Heart right ventricle (tissue), 16 donors: ENCODE measurements around the gene ZMIZ1. TPM values are rescaled to one million over a fixed set of nuclear protein-coding genes. Genes with fewer than 3 reads are reported as not detected.

Experiments
- ATAC-seq, 8 donors: fragments of 200-7000 bp; cut with Tn5 transposase; one replicate each; pipeline ENCODE4 v1.9.1; 2020; ENCODE audit warnings: mild to moderate bottlenecking in 8 of 8, moderate library complexity in 8 of 8, moderate number of reproducible peaks in 1 of 8
- DNase-seq, 2 donors: peaks; one replicate each; pipeline ENCODE4 v3.0.0-alpha.2; 2020
- H3K27ac ChIP-seq, 10 donors: fragments of 200-600 bp; sonication (generic) in 2 of 10; one replicate each; pipeline versions ENCODE4 v1.5.0 to v1.8.0; 2020 to 2022; ENCODE audit warnings: mild to moderate bottlenecking in 3 of 10
- H3K27me3 ChIP-seq, 7 donors: fragments of 200-600 bp; one replicate each; pipeline ENCODE4 v1.8.0; 2021 to 2022; ENCODE audit warnings: mild to moderate bottlenecking in 2 of 7
- H3K36me3 ChIP-seq, 9 donors: fragments of 200-600 bp; sonication (generic) in 1 of 9; one replicate each; pipeline versions ENCODE4 v1.5.0 to v1.8.0; 2020 to 2022; ENCODE audit warnings: mild to moderate bottlenecking in 2 of 9
- H3K4me1 ChIP-seq, 9 donors: fragments of 200-600 bp; sonication (generic) in 1 of 9; one replicate each; pipeline versions ENCODE4 v1.5.0 to v1.8.0; 2020 to 2022; ENCODE audit warnings: mild to moderate bottlenecking in 4 of 9
- H3K4me3 ChIP-seq, 10 donors: fragments of 200-600 bp; sonication (generic) in 2 of 10; one replicate each; pipeline versions ENCODE4 v1.5.0 to v1.8.0; 2020 to 2022; ENCODE audit warnings: mild to moderate bottlenecking in 7 of 10, moderate library complexity in 2 of 10
- H3K9me3 ChIP-seq, 11 donors: fragments of 200-600 bp in 10 of 11; sonication (generic) in 2 of 11; one replicate each; pipeline versions ENCODE4 v1.5.0 to v1.8.0; 2013 to 2022; ENCODE audit warnings: mild to moderate bottlenecking in 2 of 11, control low read depth in 1 of 11, moderate library complexity in 1 of 11
- CTCF ChIP-seq, 9 donors: fragments of 200-600 bp; sonication (generic) in 2 of 9; IDR thresholded peaks; one replicate each; pipeline versions ENCODE4 v1.5.0 to v1.8.0; 2021 to 2022; ENCODE audit warnings: antibody characterized with exemption in 9 of 9, mild to moderate bottlenecking in 5 of 9, moderate library complexity in 1 of 9
- WGBS, 2 donors: extraction: QIAGEN DNeasy Blood & Tissue Kit; methylation state at CpG; one replicate each; pipeline ENCODE4 v1.1.7; 2013; ENCODE audit warnings: inconsistent platforms in 1 of 2; 5-methylcytosine and 5-hydroxymethylcytosine counted together
- intact Hi-C, 10 donors: fragments of 100-400 bp; cut with DNase I; formaldehyde crosslinking; loops; one replicate each; pipeline versions ENCODE4 v1.11.1 to v1.14.2; 2022
- polyA plus RNA-seq, 2 donors: library from polyadenylated mRNA; stranded (reverse); fragments of 200-250 nt; gene quantifications; one replicate each; pipeline ENCODE4 v1.2.3, GENCODE V29; 2013
- total RNA-seq, 10 donors: library from RNA; stranded (reverse); fragmentation: NEBNext Ultra II Directional in 3 of 10; extraction: Animal tissue kit (Norgen Biotek cat#: 25700) in 3 of 10; gene quantifications; one replicate each; pipeline versions ENCODE4 v1.2.1 to v1.2.4, GENCODE V29; 2021 to 2023
- donor health status: Arrhythmogenic right ventricular cardiomyopathy.
- donor health status: ischemic (EF 13 %, LVEDD 7.1; RV severe dilation, severe dysfunction).
- donor health status: healthy with polysubstance abuse.
- donor health status: DM: no; HTN: yes; CAD: no.
- donor health status: DM: no; HTN: no; CAD: no.
- donor health status: ischemic (EF 25% LVEDD 6.9; RV normal size, moderate dysfunction).
- donor health status: ischemic (EF 25% LVEDD 5.7; RV mildly dilated, moderate dysfunction).
- donor health status: healthy.
- donor health status: DM: yes; HTN: yes; CAD: no.
- donor health status: Ischemic cardiomyopathy.
- donor health status: ischemic (EF 35%, LVEDD 5.7; RV mildly dilated, moderate dysfunction).
- donor health status: nonischemic (EF 11% LVEDD 7.7; RV severe dilation, severe dysfunction).
- donor health status: DM: yes; HTN: yes; CAD: no.
- donor health status: PGD.
- donor health status: ischemic (EF 29% LVEDD 5.4; RV normal size, mild dysfunction).
- donor health status: nonischemic (EF 23%, LVEDD 6.1; RV moderate dilation, normal function).

The ZMIZ1 gene
- total and polyA plus RNA-seq, 12 donors, result 24.2 to 61.5 (median 49.8) TPM

- WGBS, 2 donors, result 45 to 48% methylated on average over 8 of the region's 8 CpGs
- Histone ChIP-seq H3K4me1 (peaks cover 35 to 76% (median 69%) of the 10 kb centered on the region in 9 donors), H3K4me3 (peak overlapping the region in 9 of 10 donors; percentile 84 to 98 (median 92)), H3K9me3 (no peaks in the 10 kb centered on the region), H3K27me3 (no peaks in the 10 kb centered on the region), H3K27ac (peak overlapping the region; percentile 27 to 100 (median 99)), H3K36me3 (no peaks in the 10 kb centered on the region)
- DNase-seq (no peak), ATAC-seq (no peak)
- intact Hi-C loops, result loop anchor here in 9 of 10 donors (5.0 to 10.0 kb wide), 11 partner anchors 40 to 1027 kb away; no protein-coding TSS in a partner anchor
- TF ChIP-seq CTCF (IDR thresholded peaks at IDR 0.05), result no peak
These were observed 3.3 kb downstream of the ZMIZ1 start for GRCh38 chr10:79072041-79072441.

GRCh38 chr10:79072994-79073645 is 4.4 kb downstream of the ZMIZ1 start:
- ATAC-seq, result no peak
- no peak for DNase-seq
- Histone ChIP-seq H3K4me3 (peak overlapping the region in 3 of 10 donors; percentile 3 to 94 (median 20)), H3K4me1 (peaks cover 35 to 79% (median 75%) of the 10 kb centered on the region in 9 donors), H3K36me3 (no peaks in the 10 kb centered on the region), H3K27me3 (no peaks in the 10 kb centered on the region), H3K27ac (peak overlapping the region in 9 of 10 donors; percentile 17 to 100 (median 99)), H3K9me3 (no peaks in the 10 kb centered on the region)
- intact Hi-C loops, result loop anchor here in 9 of 10 donors (5.0 to 10.0 kb wide), 11 partner anchors 39 to 1028 kb away; no protein-coding TSS in a partner anchor
- TF ChIP-seq CTCF (IDR thresholded peaks at IDR 0.05), result peak in 1 of 9 donors; percentile 19
- WGBS, 2 donors, result 82 to 87% methylated on average over 4 of the region's 4 CpGs

GRCh38 chr10:79073784-79074432 is 5.1 kb downstream of the ZMIZ1 start:
- no peaks in the 10 kb centered on the region for H3K9me3 ChIP-seq
- peak overlapping the region in 4 of 10 donors; percentile 6 to 20 (median 19) for H3K4me3 ChIP-seq
- no peak for TF ChIP-seq CTCF (IDR thresholded peaks at IDR 0.05)
- no peaks in the 10 kb centered on the region for H3K27me3 ChIP-seq
- intact Hi-C loops, result loop anchor here in 9 of 10 donors (5.0 to 10.0 kb wide), 11 partner anchors 38 to 1029 kb away; no protein-coding TSS in a partner anchor
- peak overlapping the region in 9 of 10 donors; percentile 10 to 99 (median 30) for H3K27ac ChIP-seq
- H3K36me3 ChIP-seq, result no peaks in the 10 kb centered on the region
- no peak for ATAC-seq
- peaks cover 38 to 83% (median 79%) of the 10 kb centered on the region in 9 donors for H3K4me1 ChIP-seq
- 51 to 56% methylated on average over 15 of the region's 15 CpGs for WGBS, 2 donors
- peak in 1 of 2 donors; percentile 59 for DNase-seq

GRCh38 chr10:79074732-79075131 is 6.0 kb downstream of the ZMIZ1 start:
- TF ChIP-seq CTCF (IDR thresholded peaks at IDR 0.05), result no peak
- no peaks in the 10 kb centered on the region for H3K36me3 ChIP-seq
- peaks cover 46 to 92% (median 86%) of the 10 kb centered on the region in 9 donors for H3K4me1 ChIP-seq
- H3K4me3 ChIP-seq, result no peak overlapping the region
- H3K27me3 ChIP-seq, result no peaks in the 10 kb centered on the region
- intact Hi-C loops, result loop anchor here in 9 of 10 donors (5.0 to 10.0 kb wide), 11 partner anchors 38 to 1030 kb away; no protein-coding TSS in a partner anchor
- H3K9me3 ChIP-seq, result no peaks in the 10 kb centered on the region
- DNase-seq (no peak), ATAC-seq (no peak)
- peak overlapping the region in 8 of 10 donors; percentile 10 to 99 (median 40) for H3K27ac ChIP-seq
- WGBS, 2 donors, result 47 to 61% methylated on average over 4 of the region's 4 CpGs
